Progenitor cell of endocrine pancreas (in vitro differentiated cells): Measurements from ENCODE around the gene MAP3K5. TPM values are rescaled to one million over a fixed set of nuclear protein-coding genes. Genes with fewer than 3 reads are reported as not detected.

Experiments
- DNase-seq: peaks from one replicate; pipeline ENCODE4 v3.0.0; 2021; ENCODE audit warnings: low spot score; ENCODE audit not compliant: unreplicated experiment
- H3K27ac Mint-ChIP-seq: 2 replicates; pipeline ENCODE4 v1.8.0; 2021; ENCODE audit warnings: mild to moderate bottlenecking, moderate library complexity, mixed read lengths
- H3K27me3 Mint-ChIP-seq: 2 replicates; pipeline ENCODE4 v1.8.0; 2021; ENCODE audit warnings: mixed read lengths
- H3K36me3 Mint-ChIP-seq: 2 replicates; pipeline ENCODE4 v1.8.0; 2022; ENCODE audit warnings: mixed read lengths; ENCODE audit not compliant: insufficient read depth
- H3K4me1 Mint-ChIP-seq: 2 replicates; pipeline ENCODE4 v1.8.0; 2021; ENCODE audit warnings: low read depth, mixed read lengths
- H3K4me3 Mint-ChIP-seq: 2 replicates; pipeline ENCODE4 v1.8.0; 2021; ENCODE audit warnings: low read depth, mild to moderate bottlenecking, moderate library complexity, mixed read lengths
- H3K9me3 Mint-ChIP-seq: 2 replicates; pipeline ENCODE4 v1.8.0; 2021; ENCODE audit warnings: low read depth, mixed read lengths
- total RNA-seq: library from RNA; stranded (reverse); gene quantifications from 2 replicates; pipeline ENCODE4 v1.2.1, GENCODE V29; 2021
- TF ChIP-seq, protein P1 (sequence below): fragments of 200-600 bp; sonication (generic); IDR thresholded peaks from one replicate; pipeline ENCODE4 v1.5.0; 2021; ENCODE audit warnings: antibody characterized with exemption, mild to moderate bottlenecking; ENCODE audit not compliant: unreplicated experiment

MAP3K5 gene
- total RNA-seq, 1 donor from 2014 or later: 1.1 TPM

GRCh38 chr6:136795996-136796395 is 3.7 kb upstream of the MAP3K5 start:
- peaks cover 7% of the 10 kb centered on the region for H3K9me3 Mint-ChIP-seq
- no peak for DNase-seq
- H3K27me3 Mint-ChIP-seq: peaks cover 28% of the 10 kb centered on the region
- peaks cover 8% of the 10 kb centered on the region for H3K4me1 Mint-ChIP-seq
- peaks cover 2% of the 10 kb centered on the region for H3K36me3 Mint-ChIP-seq
- TF ChIP-seq, protein P1, sequence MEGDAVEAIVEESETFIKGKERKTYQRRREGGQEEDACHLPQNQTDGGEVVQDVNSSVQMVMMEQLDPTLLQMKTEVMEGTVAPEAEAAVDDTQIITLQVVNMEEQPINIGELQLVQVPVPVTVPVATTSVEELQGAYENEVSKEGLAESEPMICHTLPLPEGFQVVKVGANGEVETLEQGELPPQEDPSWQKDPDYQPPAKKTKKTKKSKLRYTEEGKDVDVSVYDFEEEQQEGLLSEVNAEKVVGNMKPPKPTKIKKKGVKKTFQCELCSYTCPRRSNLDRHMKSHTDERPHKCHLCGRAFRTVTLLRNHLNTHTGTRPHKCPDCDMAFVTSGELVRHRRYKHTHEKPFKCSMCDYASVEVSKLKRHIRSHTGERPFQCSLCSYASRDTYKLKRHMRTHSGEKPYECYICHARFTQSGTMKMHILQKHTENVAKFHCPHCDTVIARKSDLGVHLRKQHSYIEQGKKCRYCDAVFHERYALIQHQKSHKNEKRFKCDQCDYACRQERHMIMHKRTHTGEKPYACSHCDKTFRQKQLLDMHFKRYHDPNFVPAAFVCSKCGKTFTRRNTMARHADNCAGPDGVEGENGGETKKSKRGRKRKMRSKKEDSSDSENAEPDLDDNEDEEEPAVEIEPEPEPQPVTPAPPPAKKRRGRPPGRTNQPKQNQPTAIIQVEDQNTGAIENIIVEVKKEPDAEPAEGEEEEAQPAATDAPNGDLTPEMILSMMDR: no peak
- no peak overlapping the region for H3K27ac Mint-ChIP-seq
- H3K4me3 Mint-ChIP-seq: no peak overlapping the region

- TF ChIP-seq, protein P1: no peak
- peaks cover 34% of the 10 kb centered on the region for H3K27me3 Mint-ChIP-seq
- H3K9me3 Mint-ChIP-seq: peaks cover 7% of the 10 kb centered on the region
- no peak overlapping the region for H3K27ac Mint-ChIP-seq
- peaks cover 9% of the 10 kb centered on the region for H3K4me1 Mint-ChIP-seq
- no peak overlapping the region for H3K4me3 Mint-ChIP-seq
- H3K36me3 Mint-ChIP-seq: peaks cover 2% of the 10 kb centered on the region
- DNase-seq: no peak
These were observed 3.1 kb upstream of the MAP3K5 start for GRCh38 chr6:136795386-136795785.

DNA sequence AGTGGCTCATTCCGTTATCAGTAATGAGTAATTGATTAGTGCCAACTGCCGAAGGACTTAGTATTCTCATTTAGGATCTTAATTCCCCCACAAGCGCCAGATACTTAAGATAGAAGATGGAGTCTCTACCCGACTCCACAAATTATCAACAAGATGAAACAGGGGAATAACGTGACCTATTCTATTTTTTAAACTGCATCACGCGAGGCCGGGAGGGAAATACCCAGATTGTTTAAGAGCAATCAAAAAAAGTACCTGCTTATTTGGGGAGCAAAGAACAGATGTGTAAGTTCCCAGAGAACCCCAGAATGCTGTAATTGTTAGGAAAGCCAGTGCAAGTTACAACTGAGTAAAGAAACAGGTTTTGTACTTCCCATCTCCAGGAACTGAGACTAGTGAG is 1.1 kb upstream of the MAP3K5 start:
- H3K4me3 Mint-ChIP-seq: peak overlapping the region; percentile 87
- H3K9me3 Mint-ChIP-seq: peaks cover 7% of the 10 kb centered on the region
- peaks cover 48% of the 10 kb centered on the region for H3K27me3 Mint-ChIP-seq
- H3K36me3 Mint-ChIP-seq: peaks cover 2% of the 10 kb centered on the region
- H3K27ac Mint-ChIP-seq: no peak overlapping the region
- H3K4me1 Mint-ChIP-seq: peaks cover 9% of the 10 kb centered on the region
- TF ChIP-seq, protein P1: no peak
- no peak for DNase-seq

DNA sequence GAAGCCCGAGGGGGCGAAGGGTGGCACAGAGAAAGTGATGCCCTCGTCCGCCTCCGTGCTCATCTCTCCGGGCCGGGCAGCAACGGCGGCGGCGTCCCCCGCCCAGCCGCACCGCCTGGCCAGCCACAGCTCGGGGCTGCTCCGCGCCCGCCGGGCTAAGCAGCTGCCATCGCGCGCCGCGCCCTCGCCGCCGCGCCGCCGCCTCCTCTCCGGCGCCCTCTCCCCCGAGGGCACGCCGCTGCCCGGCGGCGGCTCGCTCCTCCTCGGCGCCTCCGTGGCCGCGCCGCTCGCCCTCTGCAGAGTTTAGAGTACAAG is 225 bp downstream of the MAP3K5 start:
- no peak overlapping the region for H3K27ac Mint-ChIP-seq
- peak overlapping the region; percentile 87 for H3K4me3 Mint-ChIP-seq
- H3K27me3 Mint-ChIP-seq: peaks cover 58% of the 10 kb centered on the region
- no peaks in the 10 kb centered on the region for H3K36me3 Mint-ChIP-seq
- peaks cover 9% of the 10 kb centered on the region for H3K4me1 Mint-ChIP-seq
- TF ChIP-seq, protein P1: no peak
- H3K9me3 Mint-ChIP-seq: no peaks in the 10 kb centered on the region
- DNase-seq: peak; percentile 23

GRCh38 chr6:136791296-136792094 is 782 bp downstream of the MAP3K5 start:
- TF ChIP-seq, protein P1: no peak
- DNase-seq: no peak
- Mint-ChIP-seq H3K9me3 (no peaks in the 10 kb centered on the region), H3K27ac (peak overlapping the region; percentile 18), H3K4me1 (peaks cover 9% of the 10 kb centered on the region), H3K27me3 (peaks cover 58% of the 10 kb centered on the region), H3K4me3 (peak overlapping the region; percentile 79), H3K36me3 (no peaks in the 10 kb centered on the region)
